GM12874 (cell line): ENCODE data around the gene KIF23.

Experiments used
- CTCF ChIP-seq: IDR thresholded peaks from 2 replicates; pipeline ENCODE4 v1.5.1; 2011; ENCODE audit warnings: low read depth, mild to moderate bottlenecking, control low read depth, low read length, moderate library complexity; ENCODE audit not compliant: insufficient read depth

The KIF23 gene

GRCh38 chr15:69462493-69463181 lies 48.5 kb downstream of the KIF23 start:
- TF ChIP-seq CTCF: peak; percentile 93

- no peak for TF ChIP-seq CTCF
Measured at GRCh38 chr15:69463182-69463756, 49.1 kb downstream of the KIF23 start.

GRCh38 chr15:69465253-69465652 lies 51.1 kb downstream of the KIF23 start:
- TF ChIP-seq CTCF: no peak

GRCh38 chr15:69466733-69467132 lies 52.6 kb downstream of the KIF23 start:
- no peak for TF ChIP-seq CTCF

- TF ChIP-seq CTCF: no peak
Measured at GRCh38 chr15:69467636-69468035, 53.5 kb downstream of the KIF23 start.

GRCh38 chr15:69468241-69469121 lies 54.3 kb downstream of the KIF23 start:
- TF ChIP-seq CTCF: no peak

GRCh38 chr15:69469467-69470201 lies 55.5 kb downstream of the KIF23 start:
- no peak for TF ChIP-seq CTCF
